GM19452 (cell line): Measurements from ENCODE around the gene MRPL46.

Experiments used
- ATAC-seq: cut with Tn5 transposase; IDR thresholded peaks from one replicate; pipeline ENCODE4 v1.9.1; 2021; ENCODE audit not compliant: unreplicated experiment

Gene MRPL46

DNA sequence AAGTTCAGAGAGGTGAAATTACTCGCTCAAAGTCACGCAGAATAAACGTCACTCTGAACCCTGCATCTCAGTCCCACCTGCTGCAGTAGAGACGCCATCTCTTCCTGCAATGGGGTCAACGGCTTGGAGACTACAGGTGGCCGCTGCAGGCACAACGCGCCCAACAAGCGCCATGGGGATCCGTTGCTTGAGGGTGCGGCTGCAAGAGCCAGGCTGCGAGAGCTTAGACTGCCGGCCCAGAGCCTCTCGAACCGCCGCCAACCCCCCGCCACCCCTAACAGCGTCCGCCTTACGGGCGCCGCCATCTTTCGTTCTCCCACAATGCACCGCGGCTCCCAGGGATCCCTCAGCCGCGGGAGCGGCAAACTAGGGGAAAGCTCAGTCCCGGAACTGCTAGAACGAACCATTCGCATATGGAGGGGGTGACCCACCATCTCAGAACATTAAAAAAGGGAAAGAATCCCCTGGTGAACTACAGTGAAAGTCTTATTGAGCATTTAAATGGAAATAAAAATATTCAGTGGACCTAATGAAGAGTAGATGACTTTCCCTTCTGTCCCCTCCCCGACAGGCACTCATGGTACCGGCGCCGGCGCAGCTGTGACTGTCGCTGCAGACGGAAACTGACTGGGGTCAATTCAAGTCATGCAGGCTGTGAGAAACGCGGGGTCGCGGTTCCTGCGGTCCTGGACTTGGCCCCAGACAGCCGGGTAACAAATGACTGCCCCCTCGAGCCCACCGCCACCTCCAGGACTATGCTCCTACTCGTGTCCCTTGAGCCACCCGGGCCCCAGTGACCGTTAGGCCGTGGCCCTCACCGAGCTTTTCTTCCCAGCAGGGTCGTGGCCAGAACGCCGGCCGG lies at the start of gene MRPL46, which contains the start of gene MRPS11:
Gene MRPL46 (minus strand): TSS at position 316 of the 862 bp plus-strand sequence. CDS start 11 bp downstream, at position 305.
Gene MRPS11 (plus strand): TSS at position 636 of the 862 bp plus-strand sequence. CDS start 10 bp downstream, at position 646.
- ATAC-seq = peak; percentile 88

DNA sequence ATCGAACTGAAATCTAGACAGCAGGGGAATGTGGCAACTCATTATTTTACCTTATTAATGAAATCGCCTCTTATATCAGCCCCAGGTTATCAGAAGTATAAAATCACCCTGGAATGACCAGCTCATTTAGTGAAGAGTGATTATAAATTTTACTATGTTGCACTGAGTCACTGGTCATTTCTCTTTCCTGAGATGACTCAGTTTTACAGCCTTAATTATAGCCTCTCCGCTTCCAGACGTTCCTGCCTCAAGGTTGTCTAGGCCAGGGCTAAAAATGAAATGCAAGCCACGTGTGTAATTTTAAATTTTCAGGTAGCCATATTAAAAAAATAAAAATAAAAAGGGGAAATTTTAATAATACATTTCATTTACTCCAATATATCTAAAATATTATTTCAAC lies 46.0 kb upstream of the MRPL46 start:
- ATAC-seq = no peak

DNA sequence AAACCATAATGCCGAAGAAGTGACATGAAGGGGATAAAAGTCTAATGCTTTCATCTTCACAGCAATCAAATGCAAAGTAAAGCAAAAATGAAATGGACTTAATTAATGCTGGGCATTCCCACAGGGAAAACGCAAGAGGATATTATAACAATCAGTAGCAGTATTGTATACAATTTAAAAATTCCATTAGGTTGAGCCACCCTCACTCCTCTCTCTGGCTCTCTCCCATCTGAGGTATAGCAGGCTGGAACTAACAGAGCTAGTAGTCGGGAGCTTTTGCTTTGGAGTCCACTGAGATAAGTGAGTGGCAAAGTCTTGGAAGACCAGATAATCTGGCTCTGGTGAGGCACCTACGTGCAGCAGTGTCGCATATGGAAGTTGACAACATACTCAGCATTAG lies 45.4 kb upstream of the MRPL46 start:
- ATAC-seq = no peak

DNA sequence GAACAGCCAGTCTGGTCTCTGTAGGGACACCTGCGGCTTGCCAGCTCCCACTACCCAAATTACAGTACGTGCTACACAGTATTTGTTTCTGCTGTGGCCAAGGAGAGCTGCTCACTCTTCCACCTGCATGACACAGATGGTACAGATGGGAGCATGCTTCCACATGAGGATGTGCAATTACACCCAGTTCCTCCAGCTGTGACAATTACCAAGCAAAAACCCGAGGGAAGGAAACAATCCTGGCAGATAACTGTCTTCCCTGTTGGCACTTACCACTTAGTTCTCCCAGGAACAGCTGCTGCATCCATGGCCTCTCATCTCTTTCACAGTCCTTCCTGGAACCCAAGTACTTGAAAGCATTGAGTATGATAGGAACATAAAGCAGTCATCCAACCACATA lies 44.9 kb upstream of the MRPL46 start:
- no peak for ATAC-seq

DNA sequence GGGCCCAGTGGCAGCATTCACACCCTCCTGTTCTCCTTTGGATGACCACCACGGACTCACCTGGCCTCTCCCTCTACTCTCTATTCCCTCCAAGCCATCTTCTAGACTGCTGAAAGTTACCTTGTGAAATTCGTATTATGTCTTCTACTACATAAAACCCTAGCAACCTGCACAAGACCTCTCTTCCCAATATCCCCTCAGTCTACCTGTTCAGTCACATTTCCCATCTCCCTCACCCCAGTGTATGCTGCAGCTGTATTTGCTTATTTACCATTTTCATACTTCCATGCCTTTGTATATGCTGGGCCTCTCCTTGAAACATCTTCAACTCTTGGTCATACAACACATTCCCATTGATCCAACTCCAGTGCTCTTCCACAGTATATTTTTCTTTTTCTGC lies 44.0 kb upstream of the MRPL46 start:
- no peak for ATAC-seq

DNA sequence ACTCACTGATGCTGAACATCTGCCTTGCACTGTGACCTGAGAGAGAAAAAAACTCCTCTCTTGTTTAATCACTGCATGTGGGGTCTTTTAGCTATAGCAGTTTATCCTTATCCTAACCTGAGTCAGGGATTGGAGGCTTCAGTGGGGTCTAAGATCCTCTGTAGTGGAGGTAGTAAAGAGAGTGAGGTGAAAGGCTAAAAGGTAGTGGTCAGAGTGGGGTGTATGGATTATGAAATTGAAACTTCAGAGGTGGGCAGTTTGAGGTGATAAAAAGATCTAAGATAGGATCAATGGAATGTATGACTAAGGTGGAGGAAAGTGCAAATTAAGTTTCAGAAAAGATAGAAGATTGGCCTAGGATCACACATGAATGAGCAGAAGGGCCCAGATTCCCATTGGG lies 42.8 kb upstream of the MRPL46 start:
- no peak for ATAC-seq

DNA sequence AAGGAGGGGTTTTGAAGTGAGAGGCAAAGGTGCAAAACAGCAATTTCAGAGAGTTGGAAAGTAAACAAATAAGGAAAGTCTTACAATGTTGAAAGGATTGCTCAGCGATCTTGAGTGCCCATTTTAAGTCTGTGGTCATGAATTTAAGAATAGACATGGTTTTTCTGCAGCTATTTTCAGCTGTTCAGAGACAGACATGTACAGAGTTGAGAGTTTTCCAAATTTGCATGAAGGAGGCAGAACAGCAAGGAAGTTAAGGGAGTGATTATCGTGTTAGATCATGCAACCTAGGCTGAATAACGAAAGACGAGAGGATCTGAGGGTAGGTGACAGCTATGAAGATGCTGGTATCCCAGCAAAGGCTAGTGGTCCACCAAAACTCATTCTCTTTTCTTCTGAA lies 42.1 kb upstream of the MRPL46 start:
- ATAC-seq = no peak

DNA sequence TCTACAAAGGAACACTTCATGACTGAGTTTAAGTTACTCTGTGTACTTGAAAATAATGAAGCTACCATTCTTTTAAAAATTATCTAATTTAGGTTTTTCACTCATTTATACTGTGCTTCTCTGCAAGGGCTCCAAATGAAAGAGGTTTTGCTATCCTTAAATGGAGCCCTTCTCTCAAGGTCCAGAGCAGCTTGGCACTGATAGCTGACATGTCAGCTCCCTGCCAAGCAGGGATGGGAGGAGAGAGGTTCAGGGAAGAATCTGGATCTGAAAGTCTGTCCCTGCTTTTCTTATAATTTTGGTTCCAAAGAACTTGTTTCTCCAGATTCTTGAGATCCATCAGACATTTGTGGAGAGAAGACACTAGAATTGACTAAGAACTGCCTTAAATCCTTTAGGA lies 39.4 kb upstream of the MRPL46 start:
- no peak for ATAC-seq

DNA sequence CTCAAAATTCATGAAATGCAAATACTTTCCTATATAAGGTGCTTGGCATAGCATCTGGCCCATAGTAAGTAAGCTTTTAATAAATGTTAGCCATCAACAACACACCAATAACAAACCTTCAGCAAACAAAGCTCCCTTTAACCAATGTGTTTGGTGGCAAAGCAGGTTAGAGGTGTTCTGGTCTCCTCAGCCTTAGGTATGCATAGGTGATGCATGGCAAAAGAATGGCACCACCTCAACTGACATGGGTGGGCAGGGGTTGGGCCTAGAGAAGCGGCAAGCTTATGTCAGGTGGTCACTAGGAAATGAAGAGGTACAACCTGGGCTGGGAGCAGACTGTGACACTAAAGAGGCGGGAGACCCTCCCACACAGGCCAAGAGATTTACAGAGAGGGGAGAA lies 38.5 kb upstream of the MRPL46 start:
- ATAC-seq = no peak

DNA sequence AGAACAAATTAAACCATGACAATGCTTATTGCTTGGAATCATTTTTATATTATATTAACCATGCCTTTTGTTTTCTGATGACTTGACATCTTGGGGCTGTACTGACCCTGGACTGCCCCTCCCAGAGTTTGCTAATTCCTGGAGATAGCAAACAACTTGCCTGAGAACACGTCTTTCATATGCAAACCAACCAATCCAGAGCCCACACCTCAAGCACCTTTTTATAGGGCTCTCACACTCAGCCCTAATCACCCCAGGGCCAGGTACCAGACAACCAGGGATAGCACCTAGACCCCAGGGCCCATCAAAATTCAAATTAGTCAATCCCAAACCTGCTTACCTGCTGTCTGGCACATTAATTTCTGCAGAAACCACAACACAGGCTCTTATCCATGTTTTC lies 37.3 kb upstream of the MRPL46 start:
- no peak for ATAC-seq

DNA sequence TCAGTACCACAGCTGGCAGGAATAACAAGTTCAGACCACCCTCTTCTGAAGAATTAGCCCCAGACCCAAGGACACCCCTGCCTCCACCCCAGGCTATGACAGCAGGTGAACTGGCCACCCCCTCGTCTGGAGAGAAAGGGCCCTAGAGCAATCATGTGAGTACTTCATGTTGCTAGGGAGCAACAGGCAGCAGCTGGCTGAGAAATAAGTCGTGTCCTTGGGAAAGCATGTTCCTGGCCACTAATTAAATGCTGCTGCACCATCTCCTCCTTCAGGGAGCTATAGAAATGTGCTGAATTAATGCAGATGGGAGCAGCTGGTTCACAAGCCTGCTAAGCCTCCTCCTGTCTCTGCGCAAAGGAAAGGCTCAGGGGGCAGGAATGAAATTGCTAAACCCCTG lies 31.8 kb upstream of the MRPL46 start:
- ATAC-seq = no peak

DNA sequence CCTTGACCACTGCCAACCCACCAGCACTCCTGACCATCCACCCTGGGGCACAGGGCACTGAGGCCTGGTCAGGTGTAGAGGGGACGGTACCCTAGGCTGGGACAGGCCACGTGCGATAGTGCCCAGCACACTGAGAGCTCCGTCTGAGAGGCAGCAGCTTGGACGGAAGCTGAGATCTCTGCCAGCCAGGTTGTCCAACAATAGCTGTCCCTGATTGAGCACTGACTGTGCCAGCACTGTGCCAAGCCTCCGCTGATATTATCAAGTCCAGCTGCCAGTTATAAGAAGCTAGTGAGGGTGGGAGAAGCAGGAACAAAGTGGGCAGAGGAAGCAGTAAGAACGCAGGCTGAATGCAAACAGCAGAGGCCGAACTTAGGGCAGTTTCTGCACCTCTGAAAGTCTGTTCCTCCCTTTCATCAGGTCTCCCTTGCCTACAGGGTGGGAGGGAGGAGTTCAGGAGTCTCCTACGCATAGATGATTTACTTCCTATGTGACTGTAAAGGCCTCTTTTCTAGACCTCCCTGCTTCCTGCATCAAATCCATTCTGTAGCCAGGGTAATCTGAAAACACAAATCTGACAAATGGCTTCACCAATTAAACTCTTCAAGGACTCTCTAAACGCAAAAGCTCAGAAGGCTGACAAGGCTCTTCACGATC lies 30.0 kb upstream of the MRPL46 start:
- no peak for ATAC-seq

DNA sequence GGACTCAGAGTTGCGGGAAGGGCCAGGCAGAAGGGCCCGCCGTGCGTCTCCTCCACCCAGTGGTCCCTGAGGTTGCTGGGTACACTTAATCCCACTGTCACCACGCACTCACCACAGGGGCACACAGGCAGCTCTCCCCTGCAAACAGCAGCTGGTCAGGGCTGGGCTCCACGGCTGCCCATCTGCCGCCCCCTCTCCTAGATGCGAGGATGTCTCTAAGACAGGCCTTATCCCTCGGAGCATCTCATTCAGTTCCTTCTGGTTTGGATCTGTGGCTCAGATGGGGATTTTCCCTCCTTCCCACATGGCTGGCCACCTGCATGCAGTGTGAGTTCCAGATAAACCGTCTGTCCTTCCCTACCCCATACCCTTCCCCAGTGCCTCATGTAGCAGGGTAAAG lies 26.7 kb upstream of the MRPL46 start:
- ATAC-seq = no peak

DNA sequence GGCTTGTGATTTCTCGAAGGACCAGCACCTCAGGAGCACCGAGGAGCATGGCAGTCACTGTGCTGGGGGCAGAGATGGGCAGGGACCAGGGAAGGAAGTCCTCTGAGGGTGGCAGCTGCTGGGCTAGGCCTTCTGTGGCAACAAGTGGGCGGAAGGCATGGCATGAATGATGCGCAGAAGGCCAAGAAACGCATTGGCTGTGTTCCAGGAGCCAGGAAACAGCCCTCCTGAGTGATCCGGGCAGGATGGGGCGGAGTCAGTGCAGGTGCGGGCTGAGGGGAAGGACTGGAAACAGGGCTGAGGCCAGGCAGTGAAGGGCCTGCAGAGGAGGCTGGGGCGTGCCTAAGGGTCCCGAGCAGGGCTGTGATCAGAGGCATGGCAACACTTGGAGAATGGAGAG lies 24.0 kb upstream of the MRPL46 start:
- no peak for ATAC-seq

DNA sequence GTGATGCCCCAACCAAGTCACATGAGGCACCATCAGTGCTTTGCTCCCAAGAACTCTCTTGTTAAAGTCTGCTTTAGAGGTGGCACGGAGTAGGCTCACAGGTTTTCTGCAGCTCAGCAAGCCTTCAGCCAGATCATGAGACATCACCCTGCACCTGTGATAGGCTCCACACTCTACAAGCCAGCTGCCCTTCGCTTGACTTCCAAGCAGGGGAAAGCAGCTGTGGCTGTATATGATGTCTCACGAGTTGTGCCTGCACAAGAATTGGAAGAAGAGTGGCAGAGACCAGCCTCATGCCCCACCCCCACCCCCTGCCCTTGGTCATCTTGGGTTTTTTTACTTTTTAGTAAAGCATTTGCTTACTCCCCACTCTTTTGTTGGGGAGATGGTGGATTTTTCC lies 22.8 kb upstream of the MRPL46 start:
- ATAC-seq = no peak

DNA sequence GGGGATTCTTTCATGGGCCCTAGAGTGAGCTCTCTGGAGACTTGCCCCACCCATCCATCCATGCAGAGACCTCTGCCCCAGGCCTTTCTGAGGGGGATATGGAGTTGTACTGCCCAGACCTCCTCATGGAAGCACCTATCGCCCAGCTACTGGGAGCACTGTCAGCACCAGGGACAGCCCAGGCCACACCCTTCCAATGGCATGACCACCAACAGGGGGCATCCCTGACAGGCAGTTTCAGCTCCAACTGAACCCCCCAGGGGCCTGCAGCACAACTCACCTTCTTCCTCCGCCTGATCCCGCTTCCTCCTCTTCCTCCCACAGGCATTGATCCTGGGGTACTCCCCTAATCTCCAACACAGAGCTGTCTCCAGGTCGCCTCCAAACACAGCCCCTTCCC lies 22.1 kb upstream of the MRPL46 start:
- no peak for ATAC-seq

DNA sequence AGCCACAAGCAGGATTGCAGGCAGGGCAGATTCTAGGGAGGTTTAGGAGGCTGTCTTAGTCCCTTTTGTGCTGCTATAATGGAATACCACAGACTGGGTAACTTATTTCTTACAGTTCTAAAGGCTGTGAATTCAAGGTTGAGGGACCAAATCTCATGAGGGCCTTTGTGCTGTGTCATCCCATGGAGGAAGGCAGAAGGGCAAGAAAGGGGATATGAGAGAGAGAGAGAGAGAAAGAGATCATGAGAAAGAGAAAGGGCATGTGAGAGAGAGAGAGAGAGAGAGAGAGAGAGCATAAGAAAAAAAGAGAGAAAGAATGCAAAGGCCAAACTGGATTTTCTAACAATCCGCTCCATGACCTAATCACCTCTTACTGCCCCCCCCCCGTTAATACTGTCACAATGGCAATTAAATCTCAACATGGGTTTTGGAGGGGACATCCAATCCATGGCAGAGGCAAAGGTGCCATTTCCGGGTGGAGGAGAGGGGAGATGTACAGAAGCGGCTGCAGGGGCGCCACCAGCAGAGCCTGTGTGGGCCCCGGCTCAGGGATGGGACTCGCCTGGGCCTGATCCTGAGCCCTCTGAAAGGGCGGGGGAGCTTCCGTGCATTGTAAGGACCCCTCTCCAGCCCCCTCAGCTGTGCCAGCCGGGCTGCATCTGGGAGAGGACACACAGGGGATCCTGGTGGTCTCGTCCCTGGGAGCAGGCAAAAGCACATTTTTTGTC lies 20.8 kb upstream of the MRPL46 start:
- ATAC-seq = no peak

DNA sequence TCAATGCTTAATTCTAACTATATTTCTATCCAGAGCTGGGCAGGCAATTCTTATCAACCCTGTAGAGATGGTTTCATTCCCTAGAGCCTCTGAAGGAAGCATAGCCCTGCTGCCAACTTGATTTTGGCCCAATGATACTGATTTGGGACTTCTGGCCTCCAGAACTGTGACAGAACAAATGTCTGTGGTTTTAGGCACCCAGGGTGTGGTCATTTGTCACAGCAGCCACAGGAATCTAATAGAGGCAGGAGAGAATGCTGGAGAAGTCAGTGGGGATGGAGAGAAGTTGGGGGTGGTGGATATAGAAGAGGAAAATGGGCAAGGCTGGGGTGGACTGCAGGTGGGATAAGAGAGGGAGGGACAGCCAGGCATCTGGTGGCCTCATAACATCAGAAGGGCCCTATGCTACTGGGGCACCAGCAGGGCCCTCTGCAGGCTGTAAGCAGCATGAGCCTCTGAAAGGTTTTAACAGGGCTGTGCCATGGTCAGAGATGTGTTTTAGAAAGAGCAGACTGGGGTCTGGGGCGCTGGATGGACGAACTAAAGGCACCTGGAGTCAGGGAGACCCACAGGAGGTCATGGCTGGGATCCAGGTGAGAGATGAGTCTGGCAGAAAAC lies 20.1 kb upstream of the MRPL46 start:
- ATAC-seq = no peak

DNA sequence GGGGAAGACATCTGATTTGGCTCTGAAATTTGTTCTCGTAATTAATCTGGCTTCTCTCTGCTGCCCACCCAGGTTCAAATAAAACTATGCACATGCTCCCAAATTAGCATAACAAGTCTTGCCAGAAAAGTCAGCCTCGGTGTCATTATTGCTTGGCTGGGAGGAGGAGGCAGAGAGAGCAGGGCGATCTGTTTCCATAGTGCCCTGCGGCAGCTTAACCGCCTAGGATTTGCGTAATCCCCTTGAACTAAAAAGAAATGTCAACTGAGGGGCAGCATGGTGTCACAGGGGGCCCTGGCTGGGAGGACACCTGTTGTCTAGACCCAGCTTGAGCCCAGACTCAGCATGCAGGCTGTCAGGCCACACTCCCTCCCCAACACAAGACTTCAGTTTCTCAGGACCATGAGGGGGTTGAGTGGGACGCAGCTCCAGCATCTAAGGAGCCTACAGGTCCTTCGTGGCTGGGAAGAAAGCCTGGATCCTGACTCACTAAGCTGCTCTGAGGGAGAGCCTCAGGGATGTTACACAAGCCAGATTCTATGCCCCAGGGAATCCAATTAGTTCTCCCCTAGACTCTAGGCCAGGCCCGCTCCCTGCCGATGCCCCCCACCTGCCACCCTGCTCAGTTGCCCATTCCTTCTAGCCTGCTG lies 17.6 kb upstream of the MRPL46 start:
- ATAC-seq = no peak

DNA sequence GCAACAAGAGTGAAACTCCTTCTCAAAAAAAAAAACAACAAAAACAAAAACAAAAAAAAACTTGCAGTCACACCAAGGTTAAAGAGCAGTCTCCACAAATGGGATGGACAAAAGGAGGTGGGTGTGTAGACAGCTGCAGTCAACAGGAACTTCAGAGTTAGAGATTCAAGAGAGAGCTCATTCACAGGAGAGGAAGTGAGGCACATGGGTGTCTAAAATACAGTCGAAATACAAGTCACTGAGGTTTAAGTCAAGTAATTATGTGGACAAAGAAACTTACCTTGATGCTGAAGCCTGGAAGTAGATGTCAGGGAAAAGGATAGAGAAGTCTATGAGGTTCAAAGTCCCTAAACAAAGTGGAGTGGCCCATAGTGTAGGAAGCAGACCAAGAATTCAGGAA lies 15.1 kb upstream of the MRPL46 start:
- no peak for ATAC-seq

DNA sequence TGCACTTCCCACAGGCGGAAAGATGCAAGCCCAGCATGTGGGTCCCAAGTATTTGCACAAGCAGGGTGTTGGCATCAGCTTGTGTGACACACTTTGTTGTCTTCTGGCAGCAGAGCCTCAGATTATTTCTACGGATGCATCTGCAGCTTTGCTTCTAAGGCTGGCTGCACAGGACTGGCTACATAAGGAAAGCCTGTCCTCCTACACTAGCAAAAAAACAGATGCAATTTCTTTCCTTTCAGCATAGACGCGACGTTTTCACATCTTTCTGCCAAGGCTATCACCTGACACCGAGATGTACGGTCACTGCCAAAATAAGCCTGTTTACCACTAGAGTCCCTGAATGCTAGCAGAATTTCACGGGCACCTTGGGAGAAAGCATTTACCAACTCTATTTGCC lies 13.8 kb upstream of the MRPL46 start:
- no peak for ATAC-seq
